Fibroblast of pulmonary artery (primary cell): ENCODE data around the gene AGAP1.
A peak's percentile ranks its signal among the peaks of the same experiment; 100 is the strongest.

ENCODE experiments used
- DNase-seq: peaks from one replicate; pipeline ENCODE4 v3.0.0-alpha.2; 2010; ENCODE audit warnings: low read depth
- H3K4me3 ChIP-seq: replicated peaks from 2 replicates; pipeline ENCODE4 v1.5.1; 2011; ENCODE audit warnings: low read depth, mild to moderate bottlenecking, control low read depth, low read length, moderate library complexity
- CTCF ChIP-seq: IDR thresholded peaks from 2 replicates; pipeline ENCODE4 v1.5.1; 2011; ENCODE audit warnings: mild to moderate bottlenecking, control low read depth, low read length, inconsistent platforms; ENCODE audit errors: missing control alignments

AGAP1 gene

GRCh38 chr2:235893129-235893698 lies 399.4 kb downstream of the AGAP1 start:
- no peak for TF ChIP-seq CTCF
- H3K4me3 ChIP-seq: no peak overlapping the region
- no peak for DNase-seq

- no peak for TF ChIP-seq CTCF
- DNase-seq: no peak
- no peak overlapping the region for H3K4me3 ChIP-seq
Measured at GRCh38 chr2:235894839-235895238, 401.0 kb downstream of the AGAP1 start.

GRCh38 chr2:235896061-235896460 lies 402.2 kb downstream of the AGAP1 start:
- no peak overlapping the region for H3K4me3 ChIP-seq
- DNase-seq: peak; percentile 3
- no peak for TF ChIP-seq CTCF

- TF ChIP-seq CTCF: no peak
- no peak overlapping the region for H3K4me3 ChIP-seq
- no peak for DNase-seq
Measured at GRCh38 chr2:235897992-235898391, 404.1 kb downstream of the AGAP1 start.

GRCh38 chr2:235898766-235899165 lies 404.9 kb downstream of the AGAP1 start:
- DNase-seq: peak; percentile 6
- no peak for TF ChIP-seq CTCF
- H3K4me3 ChIP-seq: no peak overlapping the region

- no peak overlapping the region for H3K4me3 ChIP-seq
- DNase-seq: peak; percentile 7
- TF ChIP-seq CTCF: no peak
Measured at GRCh38 chr2:235900631-235901030, 406.8 kb downstream of the AGAP1 start.

GRCh38 chr2:235901243-235901642 lies 407.4 kb downstream of the AGAP1 start:
- TF ChIP-seq CTCF: no peak
- DNase-seq: no peak
- H3K4me3 ChIP-seq: no peak overlapping the region
